Astrocyte of the spinal cord (primary cell): ENCODE data around the gene RMND5A.

ENCODE experiments used
- DNase-seq: peaks from one replicate; pipeline ENCODE4 v3.0.0; 2011; ENCODE audit warnings: low read depth, low spot score
- H3K4me3 ChIP-seq: 2 replicates; pipeline ENCODE4 v1.5.1; 2011; ENCODE audit warnings: low read depth, mild to moderate bottlenecking, low read length, moderate library complexity
- CTCF ChIP-seq: IDR thresholded peaks from 2 replicates; pipeline ENCODE4 v1.5.1; 2012; ENCODE audit warnings: low read depth, mild to moderate bottlenecking, low read length, inconsistent platforms
- in situ Hi-C: cut with HindIII; loops from 2 replicates; pipeline ENCODE4 v1.10.0; 2017; ENCODE audit warnings: low sequenced_read_pairs

Gene RMND5A

GRCh38 chr2:86675511-86676015 lies 44.5 kb upstream of the RMND5A start:
- no peak overlapping the region for H3K4me3 ChIP-seq
- in situ Hi-C loops: no loop called here
- DNase-seq: no peak
- TF ChIP-seq CTCF: no peak

- in situ Hi-C loops: no loop called here
- TF ChIP-seq CTCF: no peak
- no peak overlapping the region for H3K4me3 ChIP-seq
- no peak for DNase-seq
These were observed 42.3 kb upstream of the RMND5A start for GRCh38 chr2:86677816-86678215.

GRCh38 chr2:86679036-86679435 lies 41.1 kb upstream of the RMND5A start:
- in situ Hi-C loops: no loop called here
- H3K4me3 ChIP-seq: no peak overlapping the region
- TF ChIP-seq CTCF: no peak
- DNase-seq: no peak

GRCh38 chr2:86685351-86685750 lies 34.7 kb upstream of the RMND5A start:
- TF ChIP-seq CTCF: no peak
- in situ Hi-C loops: no loop called here
- no peak for DNase-seq
- no peak overlapping the region for H3K4me3 ChIP-seq

GRCh38 chr2:86686460-86686859 lies 33.6 kb upstream of the RMND5A start:
- no peak for DNase-seq
- in situ Hi-C loops: no loop called here
- TF ChIP-seq CTCF: no peak
- H3K4me3 ChIP-seq: no peak overlapping the region

GRCh38 chr2:86686905-86687304 lies 33.2 kb upstream of the RMND5A start:
- TF ChIP-seq CTCF: no peak
- in situ Hi-C loops: no loop called here
- H3K4me3 ChIP-seq: no peak overlapping the region
- no peak for DNase-seq
